Muscle layer of duodenum (tissue), 2 donors: ENCODE results near the gene B9D2.
"Not testable (repeated sequence)": the region's sequence is repeated elsewhere in the genome, so short reads cannot be mapped to it uniquely, and the experiment has no call there.

ENCODE experiments used
- H3K27ac ChIP-seq: one replicate; pipeline ENCODE4 v1.7.0; 2013; ENCODE audit warnings: mild to moderate bottlenecking, low read length
- H3K27me3 ChIP-seq: one replicate; pipeline ENCODE4 v1.7.0; 2013; ENCODE audit warnings: low read depth, mild to moderate bottlenecking, control low read depth, low read length
- H3K36me3 ChIP-seq, 2 donors: one replicate each; pipeline ENCODE4 v1.7.0; 2013; ENCODE audit warnings: low read length in 2 of 2, control low read depth in 1 of 2, mild to moderate bottlenecking in 1 of 2; ENCODE audit not compliant: insufficient read depth in 2 of 2, control insufficient read depth in 1 of 2
- H3K4me1 ChIP-seq, 2 donors: one replicate each; pipeline ENCODE4 v1.7.0; 2013; ENCODE audit warnings: low read length in 2 of 2, mild to moderate bottlenecking in 2 of 2, control low read depth in 1 of 2, moderate library complexity in 1 of 2; ENCODE audit not compliant: insufficient read depth in 2 of 2, control insufficient read depth in 1 of 2
- H3K4me3 ChIP-seq, 2 donors: one replicate each; pipeline ENCODE4 v1.7.0; 2013; ENCODE audit warnings: low read length in 2 of 2, low read depth in 1 of 2, mild to moderate bottlenecking in 1 of 2
- H3K9me3 ChIP-seq, 2 donors: one replicate each; pipeline ENCODE4 v1.7.0; 2013; ENCODE audit warnings: low read length in 2 of 2, control low read depth in 1 of 2, mild to moderate bottlenecking in 1 of 2; ENCODE audit not compliant: control insufficient read depth in 1 of 2
- donor health status: healthy.

Gene B9D2

GRCh38 chr19:41386442-41386841 lies 22.5 kb upstream of the B9D2 start:
- H3K4me1 ChIP-seq = no peaks in the 10 kb centered on the region
- H3K4me3 ChIP-seq = no peak overlapping the region
- H3K27ac ChIP-seq = no peak overlapping the region
- H3K27me3 ChIP-seq = no peaks in the 10 kb centered on the region
- H3K9me3 ChIP-seq = no peaks in the 10 kb centered on the region
- H3K36me3 ChIP-seq = peaks cover 10 to 46% of the 10 kb centered on the region in 2 donors

GRCh38 chr19:41384351-41384750 lies 20.4 kb upstream of the B9D2 start:
- no peaks in the 10 kb centered on the region for H3K9me3 ChIP-seq
- H3K36me3 ChIP-seq = peaks cover 0 to 28% of the 10 kb centered on the region in 2 donors
- no peak overlapping the region for H3K27ac ChIP-seq
- no peaks in the 10 kb centered on the region for H3K27me3 ChIP-seq
- H3K4me3 ChIP-seq = no peak overlapping the region
- H3K4me1 ChIP-seq = no peaks in the 10 kb centered on the region

- not testable (repeated sequence) for H3K4me1 ChIP-seq, H3K9me3 ChIP-seq, H3K27me3 ChIP-seq, H3K27ac ChIP-seq, H3K4me3 ChIP-seq
- peaks cover 0 to 18% of the 10 kb centered on the region in 2 donors for H3K36me3 ChIP-seq
These were observed 17.6 kb upstream of the B9D2 start for GRCh38 chr19:41381536-41381935.

GRCh38 chr19:41377977-41378709 lies 14.2 kb upstream of the B9D2 start:
- peaks cover 0 to 4% of the 10 kb centered on the region in 2 donors for H3K36me3 ChIP-seq
- peaks cover 0 to 33% of the 10 kb centered on the region in 2 donors for H3K4me1 ChIP-seq
- no peaks in the 10 kb centered on the region for H3K27me3 ChIP-seq
- no peak overlapping the region for H3K4me3 ChIP-seq
- H3K27ac ChIP-seq = no peak overlapping the region
- H3K9me3 ChIP-seq = no peaks in the 10 kb centered on the region

GRCh38 chr19:41376998-41377365 lies 13.0 kb upstream of the B9D2 start:
- Histone ChIP-seq H3K36me3 (no peaks in the 10 kb centered on the region), H3K27ac (no peak overlapping the region), H3K4me1 (peaks cover 0 to 33% of the 10 kb centered on the region in 2 donors), H3K4me3 (peak overlapping the region; percentile 58 to 79), H3K9me3 (no peaks in the 10 kb centered on the region), H3K27me3 (no peaks in the 10 kb centered on the region)

GRCh38 chr19:41376241-41376997 lies 12.5 kb upstream of the B9D2 start, which contains the start of gene TMEM91:
Gene TMEM91 (plus strand): TSS chr19:41376533. CDS start chr19:41378310, 1,777 bp downstream.
- Histone ChIP-seq H3K9me3 (no peaks in the 10 kb centered on the region), H3K27ac (peak within 1 kb of the TSS; percentile 29), H3K4me1 (peaks cover 0 to 33% of the 10 kb centered on the region in 2 donors)

GRCh38 chr19:41373993-41374392 lies 10.0 kb upstream of the B9D2 start:
- H3K27ac ChIP-seq = no peak overlapping the region
- H3K36me3 ChIP-seq = no peaks in the 10 kb centered on the region
- no peaks in the 10 kb centered on the region for H3K27me3 ChIP-seq
- H3K9me3 ChIP-seq = no peaks in the 10 kb centered on the region
- no peak overlapping the region for H3K4me3 ChIP-seq
- H3K4me1 ChIP-seq = peaks cover 0 to 33% of the 10 kb centered on the region in 2 donors

More at GRCh38 chr19:41376241-41376997, 12.5 kb upstream of the B9D2 start, which contains the start of gene TMEM91:
- Histone ChIP-seq H3K27me3 (no peaks in the 10 kb centered on the region), H3K36me3 (no peaks in the 10 kb centered on the region), H3K4me3 (peak within 1 kb of the TSS; percentile 58 to 79)

- Histone ChIP-seq H3K27ac (no peak overlapping the region), H3K4me3 (no peak overlapping the region), H3K4me1 (peaks cover 0 to 28% of the 10 kb centered on the region in 2 donors), H3K27me3 (no peaks in the 10 kb centered on the region), H3K9me3 (no peaks in the 10 kb centered on the region), H3K36me3 (no peaks in the 10 kb centered on the region)
These were observed 8.6 kb upstream of the B9D2 start for GRCh38 chr19:41372501-41372900.

- H3K4me3 ChIP-seq = no peak overlapping the region
These were observed 7.6 kb upstream of the B9D2 start for GRCh38 chr19:41371541-41371940.

GRCh38 chr19:41371119-41371518 lies 7.2 kb upstream of the B9D2 start:
- not testable (repeated sequence) for H3K36me3 ChIP-seq, H3K27ac ChIP-seq, H3K27me3 ChIP-seq, H3K4me3 ChIP-seq, H3K9me3 ChIP-seq
- H3K4me1 ChIP-seq = peaks cover 0 to 23% of the 10 kb centered on the region in 2 donors

More at GRCh38 chr19:41371541-41371940, 7.6 kb upstream of the B9D2 start:
- Histone ChIP-seq H3K36me3 (no peaks in the 10 kb centered on the region), H3K9me3 (no peaks in the 10 kb centered on the region), H3K27ac (no peak overlapping the region), H3K4me1 (peaks cover 0 to 23% of the 10 kb centered on the region in 2 donors), H3K27me3 (no peaks in the 10 kb centered on the region)

GRCh38 chr19:41369769-41370168 lies 5.8 kb upstream of the B9D2 start:
- Histone ChIP-seq H3K27me3 (no peaks in the 10 kb centered on the region), H3K9me3 (no peaks in the 10 kb centered on the region), H3K4me3 (no peak overlapping the region), H3K36me3 (no peaks in the 10 kb centered on the region), H3K4me1 (peaks cover 0 to 18% of the 10 kb centered on the region in 2 donors), H3K27ac (no peak overlapping the region)
